Endothelial cell of umbilical vein (primary cell): ENCODE measurements around the gene CLIP2. TPM values are rescaled to one million over a fixed set of nuclear protein-coding genes. Genes with fewer than 3 reads are reported as not detected.

Experiments
- BruUV-seq: library from RNA; stranded (reverse); fragments of 400-500 nt; replicated peaks from 2 replicates; lab custom pipeline; 2021; lab: Mats Ljungman, UMichigan
- CTCF ChIA-PET: fragments of 300-600, 350-600 bp; sonication (Branson Sonifier 250); formaldehyde crosslinking; loops from one replicate; lab custom pipeline; 2021; ENCODE audit warnings: antibody characterized with exemption, inconsistent platforms; lab: Charles Lee
- POLR2A ChIA-PET: fragments of 300-600, 350-600 bp; sonication (Branson Sonifier 250); formaldehyde crosslinking; loops from one replicate; lab custom pipeline; 2021; ENCODE audit warnings: antibody characterized with exemption, inconsistent platforms; lab: Charles Lee
- DNase-seq: peaks from one replicate; pipeline ENCODE4 v3.0.0-alpha.2; 2011; ENCODE audit warnings: low read depth, low spot score
- FAIRE-seq: peaks from 2 replicates; lab custom pipeline; 2011; peaks lifted over from hg19 to GRCh38; lab: Jason Lieb, UNC
- H2AFZ ChIP-seq: 2 replicates; pipeline ENCODE4 v1.6.0; 2012; ENCODE audit warnings: low read depth, low read length, control low read depth, inconsistent platforms
- H3K27ac ChIP-seq: 2 replicates; pipeline ENCODE4 v1.5.1; 2011; ENCODE audit warnings: low read depth, mild to moderate bottlenecking, control low read depth, low read length, moderate library complexity; ENCODE audit not compliant: insufficient read depth
- H3K27me3 ChIP-seq, 2 experiments: 2 replicates each; pipeline versions ENCODE4 v1.6.0 to v1.6.1; 2011; ENCODE audit warnings: low read length in 2 of 2, mixed read lengths in 1 of 2; ENCODE audit not compliant: control insufficient read depth in 2 of 2, insufficient read depth in 2 of 2
- H3K36me3 ChIP-seq, 2 experiments: 2 replicates in 1 of 2; 3 replicates in 1 of 2; pipeline ENCODE4 v1.5.1; 2011; ENCODE audit warnings: low read length in 2 of 2, mild to moderate bottlenecking in 1 of 2, moderate library complexity in 1 of 2; ENCODE audit not compliant: control insufficient read depth in 2 of 2, insufficient read depth in 2 of 2; ENCODE audit errors: extremely low read depth in 1 of 2
- H3K4me1 ChIP-seq: 3 replicates; pipeline ENCODE4 v1.5.1; 2011; ENCODE audit warnings: mild to moderate bottlenecking, low read length; ENCODE audit not compliant: control insufficient read depth, insufficient read depth; ENCODE audit errors: extremely low read depth
- H3K4me2 ChIP-seq: 2 replicates; pipeline ENCODE4 v1.6.1; 2011; ENCODE audit warnings: low read length, control low read depth, mixed read lengths; ENCODE audit not compliant: insufficient read depth
- H3K4me3 ChIP-seq, 3 experiments: fragments of 200-600 bp in 1 of 3; sonication (generic), shearing (Covaris generic) in 1 of 3; replicated peaks in 1 of 3; 2 replicates each; pipeline ENCODE4 v1.5.1; 2011 to 2016; ENCODE audit warnings: control low read depth in 3 of 3, low read length in 3 of 3, mild to moderate bottlenecking in 2 of 3, inconsistent platforms in 1 of 3, low read depth in 1 of 3, moderate library complexity in 1 of 3; ENCODE audit not compliant: insufficient read depth in 1 of 3
- H3K79me2 ChIP-seq: 2 replicates; pipeline ENCODE4 v1.6.0; 2012; ENCODE audit warnings: low read length, inconsistent platforms; ENCODE audit not compliant: control insufficient read depth, insufficient read depth
- H3K9ac ChIP-seq: replicated peaks from 2 replicates; pipeline ENCODE3; 2011; ENCODE audit warnings: low read length, control low read depth; ENCODE audit not compliant: insufficient read depth; ENCODE audit errors: extremely low read depth
- H3K9me1 ChIP-seq: replicated peaks from 3 replicates; pipeline ENCODE4 v1.6.0; 2011; ENCODE audit warnings: mild to moderate bottlenecking, low read length; ENCODE audit not compliant: control insufficient read depth, insufficient read depth; ENCODE audit errors: extremely low read depth
- H3K9me3 ChIP-seq: replicated peaks from 2 replicates; pipeline ENCODE4 v1.5.1; 2012; ENCODE audit warnings: low read length, inconsistent platforms; ENCODE audit not compliant: control insufficient read depth, insufficient read depth
- H4K20me1 ChIP-seq: replicated peaks from 2 replicates; pipeline ENCODE3; 2011; ENCODE audit warnings: mild to moderate bottlenecking, low read length; ENCODE audit not compliant: control insufficient read depth, insufficient read depth; ENCODE audit errors: extremely low read depth
- CTCF ChIP-seq, 2 donors: IDR thresholded peaks; 1 replicate in 1 of 2; 2 replicates in 1 of 2; pipeline ENCODE4 v1.5.1; 2011; ENCODE audit warnings: low read length in 2 of 2, mild to moderate bottlenecking in 2 of 2, moderate library complexity in 2 of 2, control low read depth in 1 of 2, inconsistent platforms in 1 of 2, low read depth in 1 of 2; ENCODE audit not compliant: insufficient read depth in 1 of 2; ENCODE audit errors: extremely low read depth in 1 of 2
- EZH2 ChIP-seq: IDR thresholded peaks from 2 replicates; pipeline ENCODE4 v1.6.1; 2012; ENCODE audit warnings: borderline replicate concordance, low read depth, mild to moderate bottlenecking, moderate library complexity, low read length, inconsistent platforms; ENCODE audit not compliant: severe bottlenecking
- FOS ChIP-seq: IDR thresholded peaks from 2 replicates; pipeline ENCODE4 v1.6.1; 2011; ENCODE audit warnings: mild to moderate bottlenecking, low read length, moderate library complexity, borderline replicate concordance; ENCODE audit not compliant: insufficient read depth
- GATA2 ChIP-seq: IDR thresholded peaks from 2 replicates; pipeline ENCODE4 v1.7.0; 2011; ENCODE audit warnings: low read depth, mild to moderate bottlenecking, moderate library complexity, mixed read lengths, low read length; ENCODE audit not compliant: insufficient read length, insufficient read depth
- JUN ChIP-seq: IDR thresholded peaks from 2 replicates; pipeline ENCODE4 v1.6.1; 2011; ENCODE audit warnings: borderline replicate concordance, low read depth; ENCODE audit not compliant: insufficient read length, insufficient read depth
- MYC ChIP-seq: IDR thresholded peaks from one replicate; pipeline ENCODE4 v1.6.1; 2011; ENCODE audit warnings: mild to moderate bottlenecking, low read depth, low read length
- POLR2A ChIP-seq: IDR thresholded peaks from 2 replicates; pipeline ENCODE4 v1.6.1; 2012; ENCODE audit warnings: low read depth, mild to moderate bottlenecking, control low read depth, low read length
- POLR2AphosphoS5 ChIP-seq: IDR thresholded peaks from 2 replicates; pipeline ENCODE4 v1.6.1; 2012; ENCODE audit warnings: low read depth, mild to moderate bottlenecking, control low read depth, low read length, moderate library complexity; ENCODE audit not compliant: insufficient read depth
- dilution Hi-C: fragments of 300-500 bp; cut with MboI; formaldehyde crosslinking; loops from one replicate; pipeline ENCODE4 v1.15.0; 2019; ENCODE audit warnings: low sequenced_read_pairs; ENCODE audit not compliant: extremely low pct_ligation_motif_present
- intact Hi-C: fragments of 100-400 bp; cut with micrococcal nuclease; formaldehyde crosslinking; loops from one replicate; pipeline ENCODE4 v1.10.0; 2022
- polyA plus RNA-seq, 4 experiments: library from polyadenylated mRNA; depleted of rRNA in 3 of 4; stranded (reverse) in 3 of 4; unstranded in 1 of 4; fragments of >200 nt; gene quantifications; 2 replicates each; pipeline versions ENCODE4 v1.2.1 to v1.2.3, GENCODE V29; 2011 to 2012; ENCODE audit warnings: missing spikeins in 1 of 4
- total RNA-seq: library from RNA; stranded (reverse); gene quantifications from 2 replicates; pipeline ENCODE4 v1.2.3, GENCODE V29; 2021
- TF ChIP-seq, protein P1 (sequence below): IDR thresholded peaks from 2 replicates; pipeline ENCODE4 v1.6.1; 2011; ENCODE audit not compliant: insufficient read depth, insufficient read length

Gene CLIP2
- total and polyA plus RNA-seq, 2 donors (not counting 3 experiments of a cell fraction or from before 2014, with no cell fraction given), result 8.3 to 37.1 TPM

GRCh38 chr7:74294191-74294998 lies 5.2 kb downstream of the CLIP2 start:
- Histone ChIP-seq H3K27ac (no peak overlapping the region), H3K4me1 (peaks cover 12% of the 10 kb centered on the region), H3K9me3 (no peaks in the 10 kb centered on the region), H2AFZ (no peak overlapping the region), H3K36me3 (no peaks in the 10 kb centered on the region), H3K9me1 (no peaks in the 10 kb centered on the region), H4K20me1 (peaks cover 2% of the 10 kb centered on the region), H3K4me3 (no peak overlapping the region), H3K4me2 (no peak overlapping the region), H3K27me3 (no peaks in the 10 kb centered on the region), H3K9ac (no peak overlapping the region), H3K79me2 (peaks cover 43% of the 10 kb centered on the region)
- ChIA-PET POLR2A (no interaction called here), CTCF (interaction anchor here (1.2 kb wide), 1 partner anchor 88 kb away, joined by 10 read pairs; no protein-coding TSS in a partner anchor)
- BruUV-seq, result no TSS peak
- intact Hi-C loops, result loop anchor here (5.0 kb wide), 1 partner anchor 87 kb away; no protein-coding TSS in a partner anchor
- DNase-seq (no peak), FAIRE-seq (no peak)
- TF ChIP-seq MYC, result no peak
- no peak for TF ChIP-seq EZH2
- TF ChIP-seq, protein P1, sequence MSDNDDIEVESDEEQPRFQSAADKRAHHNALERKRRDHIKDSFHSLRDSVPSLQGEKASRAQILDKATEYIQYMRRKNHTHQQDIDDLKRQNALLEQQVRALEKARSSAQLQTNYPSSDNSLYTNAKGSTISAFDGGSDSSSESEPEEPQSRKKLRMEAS, result no peak
- dilution Hi-C loops, result no loop called here

GRCh38 chr7:74297516-74298233 lies 8.5 kb downstream of the CLIP2 start:
- POLR2A ChIA-PET, result no interaction called here

More at GRCh38 chr7:74297516-74298233, 8.5 kb downstream of the CLIP2 start:
- Histone ChIP-seq H3K36me3 (no peaks in the 10 kb centered on the region), H3K79me2 (peaks cover 27% of the 10 kb centered on the region), H3K27ac (no peak overlapping the region), H3K9me3 (no peaks in the 10 kb centered on the region), H2AFZ (no peak overlapping the region), H3K9me1 (no peaks in the 10 kb centered on the region), H3K4me1 (peaks cover 5% of the 10 kb centered on the region), H3K27me3 (no peaks in the 10 kb centered on the region), H3K9ac (no peak overlapping the region), H3K4me2 (no peak overlapping the region), H4K20me1 (peaks cover 3% of the 10 kb centered on the region), H3K4me3 (no peak overlapping the region)
- intact Hi-C loops, result no loop called here
- CTCF ChIA-PET, result interaction anchor here (1.0 to 1.3 kb wide), 5 partner anchors 18 to 103 kb away, joined by 3 to 5 read pairs (median 3); no protein-coding TSS in a partner anchor
- dilution Hi-C loops, result no loop called here
- no TSS peak for BruUV-seq
- FAIRE-seq (no peak), DNase-seq (no peak)
- no peak for TF ChIP-seq POLR2A
- no peak for TF ChIP-seq GATA2
- no peak for TF ChIP-seq CTCF (IDR thresholded peaks at IDR 0.05; ENCODE audit: extremely low read depth in 1 of 2, insufficient read depth in 1 of 2, low read depth in 1 of 2, low read length in 2 of 2)
- TF ChIP-seq POLR2AphosphoS5, result no peak
- no peak for TF ChIP-seq MYC
- TF ChIP-seq, protein P1, result no peak
- TF ChIP-seq JUN, result no peak
- TF ChIP-seq EZH2, result no peak
- TF ChIP-seq FOS, result no peak
